GM12801 (cell line): ENCODE measurements around the gene EDDM3A.

Experiments
- CTCF ChIP-seq: IDR thresholded peaks from one replicate; pipeline ENCODE4 v1.5.1; 2011; ENCODE audit warnings: control low read depth; ENCODE audit not compliant: insufficient read length; ENCODE audit errors: extremely low read depth

The EDDM3A gene

GRCh38 chr14:20734430-20734806 is 11.3 kb upstream of the EDDM3A start:
- TF ChIP-seq CTCF, result no peak

GRCh38 chr14:20742132-20742531 is 3.6 kb upstream of the EDDM3A start:
- TF ChIP-seq CTCF, result no peak

- no peak for TF ChIP-seq CTCF
Measured at GRCh38 chr14:20743556-20743955, 2.1 kb upstream of the EDDM3A start.

GRCh38 chr14:20746566-20746965 is 879 bp downstream of the EDDM3A start:
- no peak for TF ChIP-seq CTCF

- TF ChIP-seq CTCF, result no peak
Measured at GRCh38 chr14:20748439-20748838, 2.8 kb downstream of the EDDM3A start.

- TF ChIP-seq CTCF, result no peak
Measured at GRCh38 chr14:20750194-20750593, 4.5 kb downstream of the EDDM3A start.

- TF ChIP-seq CTCF, result no peak
Measured at GRCh38 chr14:20751963-20752562, 6.4 kb downstream of the EDDM3A start.

GRCh38 chr14:20754308-20754707 is 8.6 kb downstream of the EDDM3A start:
- no peak for TF ChIP-seq CTCF
